ENCODE results near the gene DTX4.

Gene DTX4

GRCh38 chr11:59197991-59198390, 26.1 kb downstream of the DTX4 start:
- Histone ChIP-seq H3K36me3 (ENCODE audit: control insufficient read depth, low read depth, low read length) (peaks cover 66% of the 10 kb centered on the region), H3K4me1 (ENCODE audit: control insufficient read depth, low read depth, low read length) (no peaks in the 10 kb centered on the region), H3K4me3 (ENCODE audit: low read length) (no peak overlapping the region)

DNA sequence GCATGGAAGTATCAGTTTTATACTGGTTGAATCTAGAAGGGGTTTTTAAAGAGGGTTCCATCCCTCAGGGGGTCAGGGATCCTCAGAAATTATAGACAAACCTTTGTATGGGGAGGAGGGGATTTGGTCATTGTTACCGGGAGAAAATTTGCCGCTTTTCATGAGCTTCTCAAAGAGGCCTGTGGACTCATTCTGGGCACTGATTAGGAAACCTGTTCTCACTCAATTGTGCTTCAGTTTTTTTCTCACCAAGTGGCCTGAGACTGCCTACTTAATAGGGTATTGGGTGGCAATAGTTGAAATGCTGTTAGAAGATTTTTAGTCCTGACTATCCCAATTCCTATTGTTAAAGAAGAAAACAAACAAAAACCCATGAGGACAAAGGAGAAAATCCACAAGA, 26.8 kb downstream of the DTX4 start:
- H3K4me1 ChIP-seq (ENCODE audit: control insufficient read depth, low read depth, low read length) = no peaks in the 10 kb centered on the region
- H3K4me3 ChIP-seq (ENCODE audit: low read length) = no peak overlapping the region
- H3K27me3 ChIP-seq (ENCODE audit: control insufficient read depth, insufficient read depth, low read length) = no peaks in the 10 kb centered on the region
- H3K27ac ChIP-seq (ENCODE audit: low read length) = no peak overlapping the region
- H3K36me3 ChIP-seq (ENCODE audit: control insufficient read depth, low read depth, low read length) = peaks cover 64% of the 10 kb centered on the region
- no peak overlapping the region for H3K9ac ChIP-seq (ENCODE audit: low read length)
- H3K9me3 ChIP-seq (ENCODE audit: control insufficient read depth, low read depth, low read length) = no peaks in the 10 kb centered on the region

More at GRCh38 chr11:59197991-59198390, 26.1 kb downstream of the DTX4 start:
- H3K9me3 ChIP-seq (ENCODE audit: control insufficient read depth, low read depth, low read length) = no peaks in the 10 kb centered on the region
- H3K9ac ChIP-seq (ENCODE audit: low read length) = no peak overlapping the region
- no peaks in the 10 kb centered on the region for H3K27me3 ChIP-seq (ENCODE audit: control insufficient read depth, insufficient read depth, low read length)
- H3K27ac ChIP-seq (ENCODE audit: low read length) = no peak overlapping the region

- no peak overlapping the region for H3K27ac ChIP-seq (ENCODE audit: low read length)
- H3K9ac ChIP-seq (ENCODE audit: low read length) = no peak overlapping the region
- no peaks in the 10 kb centered on the region for H3K4me1 ChIP-seq (ENCODE audit: control insufficient read depth, low read depth, low read length)
- no peaks in the 10 kb centered on the region for H3K27me3 ChIP-seq (ENCODE audit: control insufficient read depth, insufficient read depth, low read length)
- no peaks in the 10 kb centered on the region for H3K9me3 ChIP-seq (ENCODE audit: control insufficient read depth, low read depth, low read length)
- peaks cover 58% of the 10 kb centered on the region for H3K36me3 ChIP-seq (ENCODE audit: control insufficient read depth, low read depth, low read length)
- H3K4me3 ChIP-seq (ENCODE audit: low read length) = no peak overlapping the region
These were observed 27.9 kb downstream of the DTX4 start for GRCh38 chr11:59199546-59200422.

GRCh38 chr11:59200423-59200746, 28.5 kb downstream of the DTX4 start:
- H3K4me1 ChIP-seq (ENCODE audit: control insufficient read depth, low read depth, low read length) = no peaks in the 10 kb centered on the region
- H3K36me3 ChIP-seq (ENCODE audit: control insufficient read depth, low read depth, low read length) = peaks cover 58% of the 10 kb centered on the region
- no peak overlapping the region for H3K4me3 ChIP-seq (ENCODE audit: low read length)
- H3K27ac ChIP-seq (ENCODE audit: low read length) = no peak overlapping the region
- H3K9me3 ChIP-seq (ENCODE audit: control insufficient read depth, low read depth, low read length) = no peaks in the 10 kb centered on the region
- no peaks in the 10 kb centered on the region for H3K27me3 ChIP-seq (ENCODE audit: control insufficient read depth, insufficient read depth, low read length)
- no peak overlapping the region for H3K9ac ChIP-seq (ENCODE audit: low read length)

GRCh38 chr11:59201353-59201752, 29.4 kb downstream of the DTX4 start:
- Histone ChIP-seq H3K27me3 (ENCODE audit: control insufficient read depth, insufficient read depth, low read length) (no peaks in the 10 kb centered on the region), H3K9ac (ENCODE audit: low read length) (no peak overlapping the region), H3K4me3 (ENCODE audit: low read length) (no peak overlapping the region), H3K36me3 (ENCODE audit: control insufficient read depth, low read depth, low read length) (peaks cover 54% of the 10 kb centered on the region), H3K27ac (ENCODE audit: low read length) (no peak overlapping the region), H3K4me1 (ENCODE audit: control insufficient read depth, low read depth, low read length) (no peaks in the 10 kb centered on the region), H3K9me3 (ENCODE audit: control insufficient read depth, low read depth, low read length) (no peaks in the 10 kb centered on the region)

DNA sequence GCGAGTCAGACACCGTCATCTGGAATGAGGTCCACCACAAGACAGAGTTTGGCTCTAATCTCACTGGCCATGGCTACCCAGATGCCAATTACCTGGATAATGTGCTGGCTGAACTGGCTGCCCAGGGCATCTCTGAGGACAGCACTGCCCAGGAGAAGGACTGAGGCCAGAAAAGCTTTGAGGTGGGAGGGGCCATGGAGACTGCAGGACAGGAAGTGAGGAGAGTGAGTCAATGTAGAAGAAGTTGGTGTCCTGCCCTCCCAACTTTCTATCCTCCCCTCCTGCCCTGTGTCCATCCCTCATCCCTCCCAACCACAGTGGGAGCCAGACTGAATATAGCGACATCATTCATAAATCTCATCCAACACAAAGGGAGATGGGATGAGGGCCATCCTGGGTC, 32.8 kb downstream of the DTX4 start:
- Histone ChIP-seq H3K27me3 (ENCODE audit: control insufficient read depth, insufficient read depth, low read length) (no peaks in the 10 kb centered on the region), H3K4me3 (ENCODE audit: low read length) (no peak overlapping the region), H3K9ac (ENCODE audit: low read length) (no peak overlapping the region), H3K9me3 (ENCODE audit: control insufficient read depth, low read depth, low read length) (no peaks in the 10 kb centered on the region), H3K36me3 (ENCODE audit: control insufficient read depth, low read depth, low read length) (peaks cover 33% of the 10 kb centered on the region), H3K4me1 (ENCODE audit: control insufficient read depth, low read depth, low read length) (peaks cover 7% of the 10 kb centered on the region), H3K27ac (ENCODE audit: low read length) (no peak overlapping the region)

DNA sequence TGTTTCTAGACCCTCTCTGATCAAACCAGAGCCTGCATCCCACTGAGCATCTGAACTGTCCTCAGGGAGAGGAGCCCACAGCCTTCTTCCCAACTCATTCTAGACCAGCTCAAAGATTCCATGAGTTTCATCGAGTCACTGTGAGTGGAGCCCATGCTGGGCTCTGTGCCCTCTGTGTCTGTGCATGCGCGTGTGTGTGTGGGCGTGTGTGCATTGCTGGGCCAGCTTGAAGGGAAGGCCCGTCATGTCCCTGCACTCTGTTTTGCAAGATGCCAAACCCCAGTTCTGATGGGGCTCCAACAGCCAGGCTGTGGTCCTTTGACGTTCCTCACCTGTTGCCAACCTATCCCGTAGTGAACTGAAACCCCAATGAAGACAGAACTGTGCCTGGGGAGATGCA, 33.7 kb downstream of the DTX4 start:
- Histone ChIP-seq H3K4me1 (ENCODE audit: control insufficient read depth, low read depth, low read length) (peaks cover 7% of the 10 kb centered on the region), H3K27me3 (ENCODE audit: control insufficient read depth, insufficient read depth, low read length) (no peaks in the 10 kb centered on the region), H3K4me3 (ENCODE audit: low read length) (no peak overlapping the region), H3K9me3 (ENCODE audit: control insufficient read depth, low read depth, low read length) (no peaks in the 10 kb centered on the region), H3K27ac (ENCODE audit: low read length) (no peak overlapping the region), H3K36me3 (ENCODE audit: control insufficient read depth, low read depth, low read length) (peaks cover 31% of the 10 kb centered on the region), H3K9ac (ENCODE audit: low read length) (no peak overlapping the region)

GRCh38 chr11:59206635-59207034, 34.7 kb downstream of the DTX4 start:
- Histone ChIP-seq H3K27ac (ENCODE audit: low read length) (no peak overlapping the region), H3K27me3 (ENCODE audit: control insufficient read depth, insufficient read depth, low read length) (no peaks in the 10 kb centered on the region), H3K4me3 (ENCODE audit: low read length) (no peak overlapping the region), H3K9ac (ENCODE audit: low read length) (no peak overlapping the region), H3K4me1 (ENCODE audit: control insufficient read depth, low read depth, low read length) (peaks cover 7% of the 10 kb centered on the region), H3K36me3 (ENCODE audit: control insufficient read depth, low read depth, low read length) (peaks cover 29% of the 10 kb centered on the region), H3K9me3 (ENCODE audit: control insufficient read depth, low read depth, low read length) (no peaks in the 10 kb centered on the region)

DNA sequence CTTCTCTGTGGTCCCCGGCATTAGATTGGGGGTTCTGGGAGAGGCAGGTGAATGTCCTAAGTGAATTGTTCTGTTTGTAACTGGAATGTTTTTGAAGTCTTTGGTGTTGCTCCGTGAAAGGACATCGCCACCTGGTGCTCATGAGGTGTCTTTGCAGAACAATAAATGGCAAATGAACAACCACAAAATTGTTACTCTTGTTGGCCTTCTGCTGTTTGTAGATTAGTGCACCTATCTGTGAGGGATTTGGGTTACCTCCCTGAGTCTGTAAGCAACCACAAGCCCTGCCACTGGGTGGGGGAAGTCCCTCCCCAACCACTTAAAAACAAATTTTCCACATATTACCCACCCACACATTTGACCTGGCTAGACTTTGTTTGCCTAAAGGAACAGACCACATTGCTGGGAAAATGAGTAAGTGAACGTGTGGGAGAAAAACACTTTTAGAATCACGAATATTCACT, 36.1 kb downstream of the DTX4 start:
- H3K27ac ChIP-seq (ENCODE audit: low read length) = no peak overlapping the region
- H3K4me1 ChIP-seq (ENCODE audit: control insufficient read depth, low read depth, low read length) = peaks cover 7% of the 10 kb centered on the region
- H3K27me3 ChIP-seq (ENCODE audit: control insufficient read depth, insufficient read depth, low read length) = no peaks in the 10 kb centered on the region
- peaks cover 20% of the 10 kb centered on the region for H3K36me3 ChIP-seq (ENCODE audit: control insufficient read depth, low read depth, low read length)
- no peak overlapping the region for H3K4me3 ChIP-seq (ENCODE audit: low read length)
- no peak overlapping the region for H3K9ac ChIP-seq (ENCODE audit: low read length)
- H3K9me3 ChIP-seq (ENCODE audit: control insufficient read depth, low read depth, low read length) = no peaks in the 10 kb centered on the region

- H3K36me3 ChIP-seq (ENCODE audit: control insufficient read depth, low read depth, low read length) = peaks cover 15% of the 10 kb centered on the region
- no peak overlapping the region for H3K4me3 ChIP-seq (ENCODE audit: low read length)
- H3K4me1 ChIP-seq (ENCODE audit: control insufficient read depth, low read depth, low read length) = peaks cover 7% of the 10 kb centered on the region
- H3K27me3 ChIP-seq (ENCODE audit: control insufficient read depth, insufficient read depth, low read length) = no peaks in the 10 kb centered on the region
- H3K27ac ChIP-seq (ENCODE audit: low read length) = no peak overlapping the region
- no peaks in the 10 kb centered on the region for H3K9me3 ChIP-seq (ENCODE audit: control insufficient read depth, low read depth, low read length)
- H3K9ac ChIP-seq (ENCODE audit: low read length) = no peak overlapping the region
These were observed 37.0 kb downstream of the DTX4 start for GRCh38 chr11:59208956-59209355.

GRCh38 chr11:59212222-59212621, 40.3 kb downstream of the DTX4 start:
- Histone ChIP-seq H3K36me3 (ENCODE audit: control insufficient read depth, low read depth, low read length) (no peaks in the 10 kb centered on the region), H3K9ac (ENCODE audit: low read length) (no peak overlapping the region), H3K9me3 (ENCODE audit: control insufficient read depth, low read depth, low read length) (no peaks in the 10 kb centered on the region), H3K27ac (ENCODE audit: low read length) (no peak overlapping the region), H3K4me1 (ENCODE audit: control insufficient read depth, low read depth, low read length) (peaks cover 7% of the 10 kb centered on the region), H3K4me3 (ENCODE audit: low read length) (no peak overlapping the region), H3K27me3 (ENCODE audit: control insufficient read depth, insufficient read depth, low read length) (no peaks in the 10 kb centered on the region)

Data from iPS-18a (cell line).